RWPE2 (cell line): ENCODE data around the gene ATOX1.

ENCODE experiments used
- ATAC-seq: fragments of 200-7000 bp; cut with Tn5 transposase; 3 replicates; pipeline ENCODE4 v1.9.1; 2021; ENCODE audit warnings: low read depth
- DNase-seq: peaks from one replicate; pipeline ENCODE4 v3.0.0-alpha.2; 2020; ENCODE audit warnings: low spot score
- H3K27ac ChIP-seq: fragments of 450-650 bp; 2 replicates; pipeline ENCODE4 v1.5.1; 2017; ENCODE audit warnings: mild to moderate bottlenecking; ENCODE audit not compliant: poor library complexity, severe bottlenecking
- H3K27me3 ChIP-seq: fragments of 250-450 bp; sonication (Bioruptor Pico); 2 replicates; pipeline ENCODE4 v1.5.1; 2021; ENCODE audit warnings: mild to moderate bottlenecking, moderate library complexity; ENCODE audit not compliant: insufficient read depth, poor library complexity, severe bottlenecking
- H3K36me3 ChIP-seq: fragments of 250-450 bp; sonication (Bioruptor Pico); 2 replicates; pipeline ENCODE4 v1.5.1; 2020; ENCODE audit warnings: low read depth, mild to moderate bottlenecking, moderate library complexity
- H3K4me1 ChIP-seq: fragments of 250-450 bp; sonication (Bioruptor Pico); 2 replicates; pipeline ENCODE4 v1.5.1; 2021; ENCODE audit warnings: mild to moderate bottlenecking, moderate library complexity; ENCODE audit not compliant: insufficient read depth, poor library complexity, severe bottlenecking
- H3K4me3 ChIP-seq: fragments of 250-450 bp; sonication (Bioruptor Pico); 2 replicates; pipeline ENCODE4 v1.5.1; 2021; ENCODE audit warnings: mild to moderate bottlenecking, moderate library complexity; ENCODE audit not compliant: severe bottlenecking
- H3K9me3 ChIP-seq: fragments of 250-450 bp; sonication (Bioruptor Pico); 2 replicates; pipeline ENCODE4 v1.5.1; 2021; ENCODE audit warnings: mild to moderate bottlenecking, moderate library complexity; ENCODE audit not compliant: severe bottlenecking
- CTCF ChIP-seq: fragments of 450-650 bp; IDR thresholded peaks from one replicate; pipeline ENCODE4 v1.5.1; 2017; ENCODE audit warnings: mild to moderate bottlenecking, moderate library complexity; ENCODE audit not compliant: poor library complexity, severe bottlenecking

The ATOX1 gene

GRCh38 chr5:151758141-151758429, 346 bp downstream of the ATOX1 start:
- peak; percentile 41 for ATAC-seq
- no peak for DNase-seq
- Histone ChIP-seq H3K27me3 (no peaks in the 10 kb centered on the region), H3K27ac (peak overlapping the region; percentile 50), H3K4me1 (peaks cover 19% of the 10 kb centered on the region), H3K4me3 (peak overlapping the region; percentile 58), H3K9me3 (no peaks in the 10 kb centered on the region), H3K36me3 (peaks cover 6% of the 10 kb centered on the region)
- no peak for TF ChIP-seq CTCF

- H3K4me3 ChIP-seq = peak overlapping the region; percentile 58
- H3K4me1 ChIP-seq = peaks cover 19% of the 10 kb centered on the region
- peak overlapping the region; percentile 50 for H3K27ac ChIP-seq
- peak; percentile 33 for ATAC-seq
- H3K36me3 ChIP-seq = peaks cover 11% of the 10 kb centered on the region
- H3K9me3 ChIP-seq = no peaks in the 10 kb centered on the region
- no peak for TF ChIP-seq CTCF
- H3K27me3 ChIP-seq = no peaks in the 10 kb centered on the region
- DNase-seq = no peak
Observed at GRCh38 chr5:151757233-151758140, 944 bp downstream of the ATOX1 start.

- Histone ChIP-seq H3K9me3 (no peaks in the 10 kb centered on the region), H3K36me3 (peaks cover 25% of the 10 kb centered on the region), H3K4me1 (peaks cover 27% of the 10 kb centered on the region), H3K27me3 (no peaks in the 10 kb centered on the region), H3K27ac (no peak overlapping the region), H3K4me3 (no peak overlapping the region)
- no peak for ATAC-seq
- no peak for DNase-seq
- no peak for TF ChIP-seq CTCF
Observed at GRCh38 chr5:151755383-151755782, 3.0 kb downstream of the ATOX1 start.

GRCh38 chr5:151751593-151751992, 6.8 kb downstream of the ATOX1 start:
- Histone ChIP-seq H3K4me3 (no peak overlapping the region), H3K9me3 (no peaks in the 10 kb centered on the region), H3K27ac (peak overlapping the region; percentile 4), H3K4me1 (peaks cover 9% of the 10 kb centered on the region), H3K27me3 (no peaks in the 10 kb centered on the region), H3K36me3 (peaks cover 33% of the 10 kb centered on the region)
- DNase-seq = no peak
- TF ChIP-seq CTCF = no peak
- ATAC-seq = no peak

GRCh38 chr5:151751091-151751490, 7.3 kb downstream of the ATOX1 start:
- ATAC-seq = peak; percentile 50; the same call in 2 of the 3 replicates
- H3K9me3 ChIP-seq = no peaks in the 10 kb centered on the region
- TF ChIP-seq CTCF = no peak
- DNase-seq = no peak
- H3K4me3 ChIP-seq = no peak overlapping the region
- peaks cover 36% of the 10 kb centered on the region for H3K36me3 ChIP-seq
- peaks cover 14% of the 10 kb centered on the region for H3K4me1 ChIP-seq
- H3K27me3 ChIP-seq = no peaks in the 10 kb centered on the region
- H3K27ac ChIP-seq = peak overlapping the region; percentile 4
